KMS-11 (cell line): ENCODE measurements around the gene MED16.
A peak's percentile ranks its signal among the peaks of the same experiment; 100 is the strongest.

Experiments used
- H2AFZ ChIP-seq: fragments of 200-600 bp; sonication (generic); 2 replicates; pipeline ENCODE4 v1.6.1; 2016; ENCODE audit warnings: antibody characterized with exemption, mixed run types, low read depth
- H3K27ac ChIP-seq: fragments of 200-600 bp; sonication (generic); 2 replicates; pipeline ENCODE4 v1.6.1; 2016; ENCODE audit warnings: mild to moderate bottlenecking, mixed run types
- H3K27me3 ChIP-seq: fragments of 200-600 bp; sonication (generic); 2 replicates; pipeline ENCODE4 v1.6.1; 2017; ENCODE audit warnings: mild to moderate bottlenecking, low read depth, mixed run types, moderate library complexity; ENCODE audit not compliant: insufficient read depth
- H3K36me3 ChIP-seq: fragments of 200-600 bp; sonication (generic); 2 replicates; pipeline ENCODE4 v1.6.1; 2017; ENCODE audit warnings: mild to moderate bottlenecking, mixed run types; ENCODE audit not compliant: insufficient read depth
- H3K4me1 ChIP-seq: fragments of 200-600 bp; sonication (generic); 2 replicates; pipeline ENCODE4 v1.6.1; 2016; ENCODE audit warnings: mild to moderate bottlenecking, low read depth, mixed run types; ENCODE audit not compliant: poor library complexity, severe bottlenecking
- H3K4me2 ChIP-seq: fragments of 200-600 bp; sonication (generic); 2 replicates; pipeline ENCODE4 v1.7.0; 2016; ENCODE audit warnings: mild to moderate bottlenecking, mixed run types
- H3K4me3 ChIP-seq: fragments of 200-600 bp; sonication (generic); IDR thresholded peaks from 2 replicates; pipeline ENCODE4 v1.6.1; 2017; ENCODE audit warnings: low read depth, low read length, mixed read lengths; ENCODE audit not compliant: insufficient read depth
- H3K79me2 ChIP-seq: fragments of 200-600 bp; sonication (generic); 2 replicates; pipeline ENCODE4 v1.6.1; 2016; ENCODE audit warnings: low read depth, mixed run types; ENCODE audit not compliant: insufficient read depth
- H3K9ac ChIP-seq: fragments of 200-600 bp; sonication (generic); 2 replicates; pipeline ENCODE4 v1.6.1; 2016; ENCODE audit warnings: mild to moderate bottlenecking, mixed run types
- H4K20me1 ChIP-seq: fragments of 200-600 bp; sonication (generic); 2 replicates; pipeline ENCODE4 v1.6.1; 2016; ENCODE audit warnings: mild to moderate bottlenecking, mixed run types; ENCODE audit not compliant: insufficient read depth
- CTCF ChIP-seq: fragments of 200-600 bp; sonication (generic); conservative IDR thresholded peaks from 2 replicates; pipeline ENCODE4 v1.6.1; 2017; ENCODE audit warnings: low read depth, mild to moderate bottlenecking, antibody characterized with exemption, low read length, moderate library complexity, mixed read lengths

Gene MED16

GRCh38 chr19:918152-918437, 25.1 kb upstream of the MED16 start:
- H3K79me2 ChIP-seq = no peaks in the 10 kb centered on the region
- H2AFZ ChIP-seq = no peak overlapping the region
- no peak overlapping the region for H3K4me3 ChIP-seq
- H3K9ac ChIP-seq = no peak overlapping the region
- no peaks in the 10 kb centered on the region for H4K20me1 ChIP-seq
- H3K36me3 ChIP-seq = no peaks in the 10 kb centered on the region
- TF ChIP-seq CTCF = no peak
- peaks cover 13% of the 10 kb centered on the region for H3K4me1 ChIP-seq
- H3K4me2 ChIP-seq = no peak overlapping the region
- H3K27ac ChIP-seq = no peak overlapping the region
- peaks cover 33% of the 10 kb centered on the region for H3K27me3 ChIP-seq

- H3K4me3 ChIP-seq = no peak within 1 kb of the TSS
- H3K27me3 ChIP-seq = peaks cover 33% of the 10 kb centered on the region
- H3K4me1 ChIP-seq = peaks cover 13% of the 10 kb centered on the region
- no peaks in the 10 kb centered on the region for H3K36me3 ChIP-seq
- H2AFZ ChIP-seq = no peak within 1 kb of the TSS; the same call in 1 of the 2 replicates
- H3K79me2 ChIP-seq = no peaks in the 10 kb centered on the region
- no peak within 1 kb of the TSS for H3K9ac ChIP-seq
- no peak within 1 kb of the TSS for H3K27ac ChIP-seq
- peak within 1 kb of the TSS; percentile 39; the same call in 1 of the 2 replicates for H3K4me2 ChIP-seq
- no peaks in the 10 kb centered on the region for H4K20me1 ChIP-seq
- peak; percentile 35; the same call in 1 of the 2 replicates for TF ChIP-seq CTCF
These were observed 24.6 kb upstream of the MED16 start, which contains the start of gene KISS1R for GRCh38 chr19:917323-918151. Gene KISS1R (plus strand): TSS chr19:917333. CDS start chr19:917503, 170 bp downstream.

GRCh38 chr19:916645-917322, 23.8 kb upstream of the MED16 start:
- no peak overlapping the region for H3K27ac ChIP-seq
- no peaks in the 10 kb centered on the region for H4K20me1 ChIP-seq
- H3K4me2 ChIP-seq = peak overlapping the region; percentile 39; the same call in 1 of the 2 replicates
- H3K9ac ChIP-seq = no peak overlapping the region
- H2AFZ ChIP-seq = no peak overlapping the region
- H3K4me3 ChIP-seq = no peak overlapping the region
- peaks cover 33% of the 10 kb centered on the region for H3K27me3 ChIP-seq
- H3K79me2 ChIP-seq = no peaks in the 10 kb centered on the region
- peaks cover 11% of the 10 kb centered on the region for H3K4me1 ChIP-seq
- H3K36me3 ChIP-seq = no peaks in the 10 kb centered on the region
- TF ChIP-seq CTCF = no peak

GRCh38 chr19:913080-913748, 20.2 kb upstream of the MED16 start, which contains the start of gene R3HDM4:
Gene R3HDM4 (minus strand): TSS chr19:913219. CDS start chr19:913157, 62 bp downstream.
- H3K27me3 ChIP-seq = peaks cover 13% of the 10 kb centered on the region
- H3K4me1 ChIP-seq = peaks cover 11% of the 10 kb centered on the region
- H3K27ac ChIP-seq = no peak within 1 kb of the TSS
- peak within 1 kb of the TSS; percentile 80 for H3K4me2 ChIP-seq
- H3K36me3 ChIP-seq = no peaks in the 10 kb centered on the region
- no peaks in the 10 kb centered on the region for H4K20me1 ChIP-seq
- H3K79me2 ChIP-seq = peaks cover 11% of the 10 kb centered on the region; the same call in 1 of the 2 replicates
- peak within 1 kb of the TSS; percentile 82 for H2AFZ ChIP-seq
- TF ChIP-seq CTCF = no peak
- H3K4me3 ChIP-seq = no peak within 1 kb of the TSS
- H3K9ac ChIP-seq = peak within 1 kb of the TSS; percentile 66; the same call in 1 of the 2 replicates
